GM23338 (cell line): ENCODE measurements around the gene MGAT5. TPM values are rescaled to one million over a fixed set of nuclear protein-coding genes. Genes with fewer than 3 reads are reported as not detected.

Experiments
- ATAC-seq: fragments of 200-7000 bp; cut with Tn5 transposase; 3 replicates; pipeline ENCODE4 v1.9.1; 2020
- DNase-seq: peaks from one replicate; pipeline ENCODE4 v3.0.0-alpha.2; 2015; ENCODE audit warnings: low spot score
- H2AFZ ChIP-seq: fragments of 200-600 bp; sonication (generic); 2 replicates; pipeline ENCODE4 v1.8.0; 2016; ENCODE audit warnings: antibody characterized with exemption, mild to moderate bottlenecking, moderate library complexity
- H3F3A ChIP-seq: fragments of 200-600 bp; sonication (generic); replicated peaks from 2 replicates; pipeline ENCODE4 v1.8.0; 2017; ENCODE audit warnings: antibody characterized with exemption, mixed run types, low read depth
- H3K27ac ChIP-seq: fragments of 200-600 bp; sonication (generic); 2 replicates; pipeline ENCODE4 v1.6.1; 2016; ENCODE audit warnings: low read depth
- H3K27me3 ChIP-seq: fragments of 200-600 bp; sonication (generic); 2 replicates; pipeline ENCODE4 v1.8.0; 2016; ENCODE audit warnings: mild to moderate bottlenecking, mixed run types, moderate library complexity; ENCODE audit not compliant: insufficient read depth
- H3K36me3 ChIP-seq: fragments of 200-600 bp; sonication (generic); 2 replicates; pipeline ENCODE4 v1.8.0; 2016; ENCODE audit warnings: mild to moderate bottlenecking; ENCODE audit not compliant: insufficient read depth
- H3K4me1 ChIP-seq: fragments of 200-600 bp; sonication (generic); 2 replicates; pipeline ENCODE4 v1.8.0; 2016; ENCODE audit warnings: mild to moderate bottlenecking, moderate library complexity; ENCODE audit not compliant: insufficient read depth
- H3K4me2 ChIP-seq: fragments of 200-600 bp; sonication (generic); 2 replicates; pipeline ENCODE4 v1.7.1; 2017; ENCODE audit warnings: mixed run types
- H3K4me3 ChIP-seq: fragments of 200-600 bp; sonication (generic); 2 replicates; pipeline ENCODE4 v1.6.1; 2016; ENCODE audit warnings: mixed run types
- H3K79me2 ChIP-seq: fragments of 200-600 bp; sonication (generic); replicated peaks from 2 replicates; pipeline ENCODE4 v1.8.0; 2017; ENCODE audit warnings: mild to moderate bottlenecking; ENCODE audit not compliant: insufficient read depth
- H3K9me2 ChIP-seq: fragments of 200-600 bp; sonication (generic); 2 replicates; pipeline ENCODE4 v1.8.0; 2017; ENCODE audit not compliant: insufficient read depth
- H4K20me1 ChIP-seq: fragments of 200-600 bp; sonication (generic); replicated peaks from 2 replicates; pipeline ENCODE4 v1.8.0; 2017; ENCODE audit warnings: mild to moderate bottlenecking; ENCODE audit not compliant: insufficient read depth
- H3K27ac Mint-ChIP-seq: 2 replicates; pipeline ENCODE4 v1.8.0; 2020; ENCODE audit warnings: inconsistent platforms, mild to moderate bottlenecking, moderate library complexity, mixed read lengths
- H3K27me3 Mint-ChIP-seq: 3 replicates; pipeline ENCODE4 v1.8.0; 2022; ENCODE audit warnings: low read depth, mild to moderate bottlenecking, moderate library complexity, mixed read lengths, inconsistent platforms; ENCODE audit not compliant: insufficient read depth, poor library complexity
- H3K36me3 Mint-ChIP-seq: 3 replicates; pipeline ENCODE4 v1.8.0; 2021; ENCODE audit warnings: low read depth, mild to moderate bottlenecking, inconsistent platforms, moderate library complexity, mixed read lengths
- H3K4me1 Mint-ChIP-seq: 3 replicates; pipeline ENCODE4 v1.8.0; 2020; ENCODE audit warnings: mild to moderate bottlenecking, inconsistent platforms, mixed read lengths
- H3K4me3 Mint-ChIP-seq: 3 replicates; pipeline ENCODE4 v1.8.0; 2021; ENCODE audit warnings: moderate library complexity, mild to moderate bottlenecking, inconsistent platforms, mixed read lengths
- H3K9me3 Mint-ChIP-seq: 3 replicates; pipeline ENCODE4 v1.8.0; 2020; ENCODE audit warnings: moderate library complexity, mild to moderate bottlenecking, inconsistent platforms, mixed read lengths
- CREB1 ChIP-seq: fragments of 250-450 bp; sonication (Bioruptor Pico); IDR thresholded peaks from 2 replicates; pipeline ENCODE4 v1.5.0; 2020; ENCODE audit warnings: low read depth, mild to moderate bottlenecking, moderate library complexity
- EZH2 ChIP-seq: fragments of 200-600 bp; sonication (generic); IDR thresholded peaks from one replicate; pipeline ENCODE4 v1.8.0; 2017; ENCODE audit warnings: antibody characterized with exemption, mild to moderate bottlenecking, low read depth; ENCODE audit not compliant: unreplicated experiment
- EZH2phosphoT487 ChIP-seq: fragments of 200-600 bp; sonication (generic); IDR thresholded peaks from one replicate; pipeline ENCODE4 v1.8.1; 2018; ENCODE audit warnings: antibody characterized with exemption; ENCODE audit not compliant: unreplicated experiment
- JUNB ChIP-seq: IDR thresholded peaks from one replicate; pipeline ENCODE4 v1.6.1; 2016; ENCODE audit warnings: antibody characterized with exemption; ENCODE audit not compliant: unreplicated experiment
- NANOG ChIP-seq: IDR thresholded peaks from 2 replicates; pipeline ENCODE4 v1.6.1; 2016; ENCODE audit warnings: antibody characterized with exemption, borderline replicate concordance
- POLR2AphosphoS5 ChIP-seq: IDR thresholded peaks from 2 replicates; pipeline ENCODE4 v1.6.1; 2016; ENCODE audit warnings: antibody characterized with exemption, low read depth
- STAT1 ChIP-seq: IDR thresholded peaks from one replicate; pipeline ENCODE4 v1.6.1; 2016; ENCODE audit warnings: antibody characterized with exemption; ENCODE audit not compliant: unreplicated experiment
- ZNF114 ChIP-seq: fragments of 250-450 bp; sonication (Bioruptor Pico); IDR thresholded peaks from 2 replicates; pipeline ENCODE4 v1.5.0; 2020; ENCODE audit warnings: mild to moderate bottlenecking, moderate library complexity
- ZNF331 ChIP-seq: fragments of 250-450 bp; sonication (Bioruptor Pico); IDR thresholded peaks from 2 replicates; pipeline ENCODE4 v1.5.0; 2020; ENCODE audit warnings: low read depth, mild to moderate bottlenecking, moderate library complexity
- polyA plus RNA-seq: library from polyadenylated mRNA; unstranded; fragments of >200 nt; fragmentation: Nextera tagmentation; extraction: Ambion mirVana; gene quantifications from 2 replicates; pipeline ENCODE4 v1.2.1, GENCODE V29; 2016
- total RNA-seq: library from RNA; depleted of rRNA; stranded (reverse); fragments of >200 nt; shearing (Covaris generic); gene quantifications from 2 replicates; pipeline ENCODE4 v1.2.3, GENCODE V29; 2014
- TF ChIP-seq, protein P1 (sequence below): IDR thresholded peaks from one replicate; pipeline ENCODE4 v1.6.1; 2018; ENCODE audit warnings: antibody characterized with exemption; ENCODE audit not compliant: unreplicated experiment
- TF ChIP-seq, protein P2 (sequence below): IDR thresholded peaks from 2 replicates; pipeline ENCODE4 v1.6.1; 2016; ENCODE audit warnings: antibody characterized with exemption
- TF ChIP-seq, protein P3 (sequence below): fragments of 250-450 bp; sonication (Bioruptor Pico); IDR thresholded peaks from 2 replicates; pipeline ENCODE4 v1.5.0; 2020; ENCODE audit warnings: mild to moderate bottlenecking, moderate library complexity
- TF ChIP-seq, protein P4 (sequence below), 2 experiments: fragments of 200-600 bp in 1 of 2; sonication (generic) in 1 of 2; conservative IDR thresholded peaks; 2 replicates each; pipeline versions ENCODE4 v1.5.1 to v1.6.1; 2016 to 2017; ENCODE audit warnings: antibody characterized with exemption in 2 of 2, low read depth in 2 of 2, mild to moderate bottlenecking in 2 of 2, moderate library complexity in 1 of 2

MGAT5 gene
- total and polyA plus RNA-seq, 2 experiments from 2014 or later = 4.6 to 27.6 TPM

DNA sequence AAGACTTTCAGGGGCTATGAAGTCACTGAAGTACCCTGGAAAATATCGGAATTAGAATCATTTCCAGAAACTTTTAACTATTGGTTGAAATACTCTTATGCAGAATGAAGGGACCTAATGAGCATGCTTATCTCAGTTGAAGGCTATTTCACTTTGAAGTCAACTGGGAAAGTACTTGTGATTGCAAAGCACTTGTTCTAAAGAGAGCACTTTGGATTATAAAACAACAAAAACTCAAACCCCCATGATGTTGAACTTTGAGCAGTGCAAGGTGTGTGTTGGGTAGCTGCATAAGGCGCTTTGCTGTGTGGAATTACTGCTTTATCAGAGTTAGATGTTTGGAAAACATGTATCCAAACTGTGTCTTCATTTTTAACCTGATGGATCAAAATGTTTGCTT lies 12.0 kb upstream of the MGAT5 start:
- no peak for DNase-seq
- Histone ChIP-seq H3K4me3 (no peak overlapping the region), H3K27ac (no peak overlapping the region), H3K4me2 (no peak overlapping the region), H3F3A (no peaks in the 10 kb centered on the region), H3K4me1 (peaks cover 3% of the 10 kb centered on the region; the same call in 1 of the 2 replicates), H3K9me2 (no peaks in the 10 kb centered on the region), H3K27me3 (no peaks in the 10 kb centered on the region), H2AFZ (no peak overlapping the region), H4K20me1 (peaks cover 19% of the 10 kb centered on the region; the same call in 1 of the 2 replicates), H3K79me2 (peaks cover 32% of the 10 kb centered on the region), H3K36me3 (no peaks in the 10 kb centered on the region)
- H3K9me3 Mint-ChIP-seq = no peaks in the 10 kb centered on the region
- H3K27me3 Mint-ChIP-seq = peaks cover 1% of the 10 kb centered on the region
- peaks cover 17% of the 10 kb centered on the region for H3K4me1 Mint-ChIP-seq
- H3K4me3 Mint-ChIP-seq = no peak overlapping the region
- no peak for ATAC-seq
- TF ChIP-seq POLR2AphosphoS5 (no peak), EZH2phosphoT487 (no peak), STAT1 (no peak), ZNF331 (CRISPR knock-in tag) (no peak), CREB1 (CRISPR knock-in tag) (no peak), EZH2 (no peak), NANOG (no peak), JUNB (no peak), ZNF114 (no peak)
- TF ChIP-seq, protein P1, sequence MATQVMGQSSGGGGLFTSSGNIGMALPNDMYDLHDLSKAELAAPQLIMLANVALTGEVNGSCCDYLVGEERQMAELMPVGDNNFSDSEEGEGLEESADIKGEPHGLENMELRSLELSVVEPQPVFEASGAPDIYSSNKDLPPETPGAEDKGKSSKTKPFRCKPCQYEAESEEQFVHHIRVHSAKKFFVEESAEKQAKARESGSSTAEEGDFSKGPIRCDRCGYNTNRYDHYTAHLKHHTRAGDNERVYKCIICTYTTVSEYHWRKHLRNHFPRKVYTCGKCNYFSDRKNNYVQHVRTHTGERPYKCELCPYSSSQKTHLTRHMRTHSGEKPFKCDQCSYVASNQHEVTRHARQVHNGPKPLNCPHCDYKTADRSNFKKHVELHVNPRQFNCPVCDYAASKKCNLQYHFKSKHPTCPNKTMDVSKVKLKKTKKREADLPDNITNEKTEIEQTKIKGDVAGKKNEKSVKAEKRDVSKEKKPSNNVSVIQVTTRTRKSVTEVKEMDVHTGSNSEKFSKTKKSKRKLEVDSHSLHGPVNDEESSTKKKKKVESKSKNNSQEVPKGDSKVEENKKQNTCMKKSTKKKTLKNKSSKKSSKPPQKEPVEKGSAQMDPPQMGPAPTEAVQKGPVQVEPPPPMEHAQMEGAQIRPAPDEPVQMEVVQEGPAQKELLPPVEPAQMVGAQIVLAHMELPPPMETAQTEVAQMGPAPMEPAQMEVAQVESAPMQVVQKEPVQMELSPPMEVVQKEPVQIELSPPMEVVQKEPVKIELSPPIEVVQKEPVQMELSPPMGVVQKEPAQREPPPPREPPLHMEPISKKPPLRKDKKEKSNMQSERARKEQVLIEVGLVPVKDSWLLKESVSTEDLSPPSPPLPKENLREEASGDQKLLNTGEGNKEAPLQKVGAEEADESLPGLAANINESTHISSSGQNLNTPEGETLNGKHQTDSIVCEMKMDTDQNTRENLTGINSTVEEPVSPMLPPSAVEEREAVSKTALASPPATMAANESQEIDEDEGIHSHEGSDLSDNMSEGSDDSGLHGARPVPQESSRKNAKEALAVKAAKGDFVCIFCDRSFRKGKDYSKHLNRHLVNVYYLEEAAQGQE = no peak
- TF ChIP-seq, protein P2, sequence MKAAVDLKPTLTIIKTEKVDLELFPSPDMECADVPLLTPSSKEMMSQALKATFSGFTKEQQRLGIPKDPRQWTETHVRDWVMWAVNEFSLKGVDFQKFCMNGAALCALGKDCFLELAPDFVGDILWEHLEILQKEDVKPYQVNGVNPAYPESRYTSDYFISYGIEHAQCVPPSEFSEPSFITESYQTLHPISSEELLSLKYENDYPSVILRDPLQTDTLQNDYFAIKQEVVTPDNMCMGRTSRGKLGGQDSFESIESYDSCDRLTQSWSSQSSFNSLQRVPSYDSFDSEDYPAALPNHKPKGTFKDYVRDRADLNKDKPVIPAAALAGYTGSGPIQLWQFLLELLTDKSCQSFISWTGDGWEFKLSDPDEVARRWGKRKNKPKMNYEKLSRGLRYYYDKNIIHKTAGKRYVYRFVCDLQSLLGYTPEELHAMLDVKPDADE = no peak
- TF ChIP-seq, protein P3, sequence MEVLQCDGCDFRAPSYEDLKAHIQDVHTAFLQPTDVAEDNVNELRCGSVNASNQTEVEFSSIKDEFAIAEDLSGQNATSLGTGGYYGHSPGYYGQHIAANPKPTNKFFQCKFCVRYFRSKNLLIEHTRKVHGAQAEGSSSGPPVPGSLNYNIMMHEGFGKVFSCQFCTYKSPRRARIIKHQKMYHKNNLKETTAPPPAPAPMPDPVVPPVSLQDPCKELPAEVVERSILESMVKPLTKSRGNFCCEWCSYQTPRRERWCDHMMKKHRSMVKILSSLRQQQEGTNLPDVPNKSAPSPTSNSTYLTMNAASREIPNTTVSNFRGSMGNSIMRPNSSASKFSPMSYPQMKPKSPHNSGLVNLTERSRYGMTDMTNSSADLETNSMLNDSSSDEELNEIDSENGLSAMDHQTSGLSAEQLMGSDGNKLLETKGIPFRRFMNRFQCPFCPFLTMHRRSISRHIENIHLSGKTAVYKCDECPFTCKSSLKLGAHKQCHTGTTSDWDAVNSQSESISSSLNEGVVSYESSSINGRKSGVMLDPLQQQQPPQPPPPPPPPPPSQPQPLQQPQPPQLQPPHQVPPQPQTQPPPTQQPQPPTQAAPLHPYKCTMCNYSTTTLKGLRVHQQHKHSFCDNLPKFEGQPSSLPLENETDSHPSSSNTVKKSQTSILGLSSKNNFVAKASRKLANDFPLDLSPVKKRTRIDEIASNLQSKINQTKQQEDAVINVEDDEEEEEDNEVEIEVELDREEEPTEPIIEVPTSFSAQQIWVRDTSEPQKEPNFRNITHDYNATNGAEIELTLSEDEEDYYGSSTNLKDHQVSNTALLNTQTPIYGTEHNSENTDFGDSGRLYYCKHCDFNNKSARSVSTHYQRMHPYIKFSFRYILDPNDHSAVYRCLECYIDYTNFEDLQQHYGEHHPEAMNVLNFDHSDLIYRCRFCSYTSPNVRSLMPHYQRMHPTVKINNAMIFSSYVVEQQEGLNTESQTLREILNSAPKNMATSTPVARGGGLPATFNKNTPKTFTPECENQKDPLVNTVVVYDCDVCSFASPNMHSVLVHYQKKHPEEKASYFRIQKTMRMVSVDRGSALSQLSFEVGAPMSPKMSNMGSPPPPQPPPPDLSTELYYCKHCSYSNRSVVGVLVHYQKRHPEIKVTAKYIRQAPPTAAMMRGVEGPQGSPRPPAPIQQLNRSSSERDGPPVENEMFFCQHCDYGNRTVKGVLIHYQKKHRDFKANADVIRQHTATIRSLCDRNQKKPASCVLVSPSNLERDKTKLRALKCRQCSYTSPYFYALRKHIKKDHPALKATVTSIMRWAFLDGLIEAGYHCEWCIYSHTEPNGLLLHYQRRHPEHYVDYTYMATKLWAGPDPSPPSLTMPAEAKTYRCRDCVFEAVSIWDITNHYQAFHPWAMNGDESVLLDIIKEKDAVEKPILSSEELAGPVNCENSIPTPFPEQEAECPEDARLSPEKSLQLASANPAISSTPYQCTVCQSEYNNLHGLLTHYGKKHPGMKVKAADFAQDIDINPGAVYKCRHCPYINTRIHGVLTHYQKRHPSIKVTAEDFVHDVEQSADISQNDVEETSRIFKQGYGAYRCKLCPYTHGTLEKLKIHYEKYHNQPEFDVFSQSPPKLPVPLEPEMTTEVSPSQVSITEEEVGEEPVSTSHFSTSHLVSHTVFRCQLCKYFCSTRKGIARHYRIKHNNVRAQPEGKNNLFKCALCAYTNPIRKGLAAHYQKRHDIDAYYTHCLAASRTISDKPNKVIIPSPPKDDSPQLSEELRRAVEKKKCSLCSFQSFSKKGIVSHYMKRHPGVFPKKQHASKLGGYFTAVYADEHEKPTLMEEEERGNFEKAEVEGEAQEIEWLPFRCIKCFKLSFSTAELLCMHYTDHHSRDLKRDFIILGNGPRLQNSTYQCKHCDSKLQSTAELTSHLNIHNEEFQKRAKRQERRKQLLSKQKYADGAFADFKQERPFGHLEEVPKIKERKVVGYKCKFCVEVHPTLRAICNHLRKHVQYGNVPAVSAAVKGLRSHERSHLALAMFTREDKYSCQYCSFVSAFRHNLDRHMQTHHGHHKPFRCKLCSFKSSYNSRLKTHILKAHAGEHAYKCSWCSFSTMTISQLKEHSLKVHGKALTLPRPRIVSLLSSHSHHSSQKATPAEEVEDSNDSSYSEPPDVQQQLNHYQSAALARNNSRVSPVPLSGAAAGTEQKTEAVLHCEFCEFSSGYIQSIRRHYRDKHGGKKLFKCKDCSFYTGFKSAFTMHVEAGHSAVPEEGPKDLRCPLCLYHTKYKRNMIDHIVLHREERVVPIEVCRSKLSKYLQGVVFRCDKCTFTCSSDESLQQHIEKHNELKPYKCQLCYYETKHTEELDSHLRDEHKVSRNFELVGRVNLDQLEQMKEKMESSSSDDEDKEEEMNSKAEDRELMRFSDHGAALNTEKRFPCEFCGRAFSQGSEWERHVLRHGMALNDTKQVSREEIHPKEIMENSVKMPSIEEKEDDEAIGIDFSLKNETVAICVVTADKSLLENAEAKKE (CRISPR knock-in tag) = no peak
- TF ChIP-seq, protein P4, sequence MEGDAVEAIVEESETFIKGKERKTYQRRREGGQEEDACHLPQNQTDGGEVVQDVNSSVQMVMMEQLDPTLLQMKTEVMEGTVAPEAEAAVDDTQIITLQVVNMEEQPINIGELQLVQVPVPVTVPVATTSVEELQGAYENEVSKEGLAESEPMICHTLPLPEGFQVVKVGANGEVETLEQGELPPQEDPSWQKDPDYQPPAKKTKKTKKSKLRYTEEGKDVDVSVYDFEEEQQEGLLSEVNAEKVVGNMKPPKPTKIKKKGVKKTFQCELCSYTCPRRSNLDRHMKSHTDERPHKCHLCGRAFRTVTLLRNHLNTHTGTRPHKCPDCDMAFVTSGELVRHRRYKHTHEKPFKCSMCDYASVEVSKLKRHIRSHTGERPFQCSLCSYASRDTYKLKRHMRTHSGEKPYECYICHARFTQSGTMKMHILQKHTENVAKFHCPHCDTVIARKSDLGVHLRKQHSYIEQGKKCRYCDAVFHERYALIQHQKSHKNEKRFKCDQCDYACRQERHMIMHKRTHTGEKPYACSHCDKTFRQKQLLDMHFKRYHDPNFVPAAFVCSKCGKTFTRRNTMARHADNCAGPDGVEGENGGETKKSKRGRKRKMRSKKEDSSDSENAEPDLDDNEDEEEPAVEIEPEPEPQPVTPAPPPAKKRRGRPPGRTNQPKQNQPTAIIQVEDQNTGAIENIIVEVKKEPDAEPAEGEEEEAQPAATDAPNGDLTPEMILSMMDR (conservative IDR thresholded peaks at IDR 0.05; ENCODE audit: low read depth in 2 of 2) = no peak
- H3K36me3 Mint-ChIP-seq = no peaks in the 10 kb centered on the region
- no peak overlapping the region for H3K27ac Mint-ChIP-seq
